Measurements from ENCODE around the gene TRMT13.

The TRMT13 gene

DNA sequence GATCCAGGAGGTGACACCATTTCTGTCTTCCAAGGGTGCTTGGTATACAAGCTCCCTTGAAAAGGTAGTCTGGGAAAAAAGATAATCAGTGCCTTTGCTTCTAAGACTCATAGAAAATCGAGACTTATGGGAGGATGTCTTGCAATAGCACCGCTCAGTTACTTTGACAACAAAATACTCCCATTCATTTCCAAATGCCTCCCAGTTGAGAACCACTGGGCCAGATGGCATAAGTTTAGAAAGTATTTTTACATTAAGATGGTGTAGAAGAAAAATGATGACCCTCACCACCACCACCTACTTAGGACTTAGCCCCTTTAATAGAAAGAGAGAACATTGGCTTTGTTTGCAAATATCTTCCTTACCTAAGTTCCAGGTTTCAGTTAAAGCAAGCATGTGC lies 4.6 kb downstream of the TRMT13 start:
- Mint-ChIP-seq H3K27ac (no peak overlapping the region), H3K4me3 (no peak overlapping the region), H3K9me3 (no peaks in the 10 kb centered on the region), H3K36me3 (ENCODE audit: low read depth) (peaks cover 28% of the 10 kb centered on the region), H3K4me1 (ENCODE audit: low read depth) (peaks cover 13% of the 10 kb centered on the region), H3K27me3 (ENCODE audit: low read depth) (no peaks in the 10 kb centered on the region)

DNA sequence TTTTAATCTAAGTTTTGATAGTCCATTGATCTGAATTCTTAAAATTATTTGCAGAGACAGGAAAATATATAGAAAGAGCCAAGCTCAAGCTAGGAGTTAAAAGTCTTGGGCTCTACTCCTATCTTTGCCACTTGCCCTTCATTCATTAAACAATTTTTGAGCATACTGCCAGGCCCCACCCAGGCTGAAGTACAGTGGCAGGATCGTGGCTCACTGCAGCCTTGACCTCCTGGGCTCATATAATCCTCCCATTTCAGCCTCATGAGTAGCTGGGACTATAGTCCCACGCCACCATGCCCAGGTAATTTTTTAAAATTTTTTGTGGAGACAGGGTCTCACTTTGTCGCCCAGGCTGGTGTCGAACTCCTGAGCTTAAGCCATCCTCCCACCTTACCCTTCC lies 8.2 kb downstream of the TRMT13 start:
- Mint-ChIP-seq H3K27me3 (ENCODE audit: low read depth) (no peaks in the 10 kb centered on the region), H3K36me3 (ENCODE audit: low read depth) (peaks cover 43% of the 10 kb centered on the region), H3K4me3 (no peak overlapping the region), H3K9me3 (no peaks in the 10 kb centered on the region), H3K4me1 (ENCODE audit: low read depth) (no peaks in the 10 kb centered on the region), H3K27ac (no peak overlapping the region)

DNA sequence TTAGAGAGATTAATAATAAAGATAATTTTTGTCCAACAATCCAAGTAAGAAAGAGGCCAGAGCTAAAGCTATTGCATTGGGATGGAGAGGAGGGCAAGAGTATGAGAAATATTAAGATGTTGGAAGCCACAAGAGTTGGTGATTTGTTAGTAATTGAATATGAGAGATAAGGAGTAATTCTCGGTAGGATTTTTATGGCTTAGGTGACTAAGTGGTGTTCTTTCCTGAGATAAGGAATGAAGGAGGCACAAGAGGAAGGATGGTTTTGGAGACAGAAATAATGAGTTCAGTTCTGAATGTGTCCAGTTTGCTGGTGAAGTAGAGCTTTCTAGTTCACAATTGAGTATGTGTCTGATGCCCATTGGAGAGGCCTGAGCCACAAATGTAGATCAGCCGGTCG lies 9.4 kb downstream of the TRMT13 start:
- Mint-ChIP-seq H3K9me3 (no peaks in the 10 kb centered on the region), H3K4me1 (ENCODE audit: low read depth) (no peaks in the 10 kb centered on the region), H3K36me3 (ENCODE audit: low read depth) (peaks cover 46% of the 10 kb centered on the region), H3K27ac (no peak overlapping the region), H3K4me3 (no peak overlapping the region), H3K27me3 (ENCODE audit: low read depth) (no peaks in the 10 kb centered on the region)

DNA sequence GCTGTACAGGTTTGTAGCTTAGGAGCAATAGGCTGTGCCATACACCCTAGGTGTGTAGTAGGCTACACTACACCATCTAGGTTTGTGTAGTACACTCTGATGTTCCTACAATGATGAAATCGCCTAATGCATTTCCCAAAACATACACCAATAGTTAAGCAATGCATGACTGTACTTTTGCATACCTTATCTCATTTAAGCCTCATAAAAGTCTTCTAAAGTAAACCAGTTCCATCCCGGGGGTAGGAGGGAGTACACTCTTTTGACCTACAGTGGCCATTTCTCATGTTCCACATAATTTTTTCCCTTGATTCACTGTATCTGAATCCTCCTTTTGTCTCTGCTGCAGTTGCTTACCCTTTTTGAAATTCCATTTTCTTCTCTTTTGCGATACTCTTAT lies 12.2 kb downstream of the TRMT13 start:
- H3K27ac Mint-ChIP-seq, result no peak overlapping the region
- no peaks in the 10 kb centered on the region for H3K27me3 Mint-ChIP-seq (ENCODE audit: low read depth)
- H3K9me3 Mint-ChIP-seq, result no peaks in the 10 kb centered on the region
- peaks cover 42% of the 10 kb centered on the region for H3K36me3 Mint-ChIP-seq (ENCODE audit: low read depth)
- H3K4me1 Mint-ChIP-seq (ENCODE audit: low read depth), result no peaks in the 10 kb centered on the region
- H3K4me3 Mint-ChIP-seq, result no peak overlapping the region

DNA sequence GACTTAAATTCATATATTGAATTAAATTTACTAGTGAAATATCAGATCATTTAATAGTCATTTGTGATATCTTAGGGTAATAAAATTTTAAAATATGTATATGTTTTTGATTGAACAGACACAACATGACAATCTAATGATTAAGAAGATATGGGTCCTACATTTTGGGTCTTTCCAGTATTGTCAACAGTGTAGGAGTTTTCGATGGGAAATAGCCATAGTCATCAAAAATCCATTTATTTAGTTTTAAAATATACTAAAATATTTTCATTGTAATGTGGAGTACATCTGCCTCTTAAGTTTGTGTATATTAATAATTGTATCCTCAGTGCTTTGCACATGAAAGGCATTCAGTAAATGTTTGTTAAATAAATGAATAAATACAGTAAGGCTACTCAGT lies 14.0 kb downstream of the TRMT13 start:
- H3K27me3 Mint-ChIP-seq (ENCODE audit: low read depth), result no peaks in the 10 kb centered on the region
- no peak overlapping the region for H3K27ac Mint-ChIP-seq
- no peak overlapping the region for H3K4me3 Mint-ChIP-seq
- peaks cover 38% of the 10 kb centered on the region for H3K36me3 Mint-ChIP-seq (ENCODE audit: low read depth)
- peaks cover under 1% of the 10 kb centered on the region for H3K4me1 Mint-ChIP-seq (ENCODE audit: low read depth)
- H3K9me3 Mint-ChIP-seq, result no peaks in the 10 kb centered on the region

DNA sequence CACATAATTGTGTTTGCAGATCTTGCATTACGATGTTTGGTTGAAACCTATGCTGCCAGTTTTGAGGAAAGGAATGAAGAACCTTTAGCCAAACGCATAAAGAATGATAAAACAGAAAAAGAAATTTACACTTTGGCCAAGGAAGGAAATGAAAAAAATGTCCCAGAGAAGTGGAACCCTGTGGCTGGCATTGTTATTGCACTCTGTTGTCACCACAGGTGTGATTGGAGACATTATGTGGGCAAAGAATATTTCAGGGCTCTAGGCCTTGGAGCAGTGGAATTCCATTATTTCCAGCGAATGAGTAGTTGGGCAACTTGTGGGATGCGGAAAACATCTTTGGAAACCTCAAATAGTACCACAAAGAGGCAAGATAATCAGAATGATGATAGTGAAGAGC lies 14.9 kb downstream of the TRMT13 start:
- Mint-ChIP-seq H3K4me1 (ENCODE audit: low read depth) (peaks cover 5% of the 10 kb centered on the region), H3K4me3 (no peak overlapping the region), H3K27me3 (ENCODE audit: low read depth) (no peaks in the 10 kb centered on the region), H3K9me3 (no peaks in the 10 kb centered on the region), H3K27ac (no peak overlapping the region), H3K36me3 (ENCODE audit: low read depth) (peaks cover 32% of the 10 kb centered on the region)

DNA sequence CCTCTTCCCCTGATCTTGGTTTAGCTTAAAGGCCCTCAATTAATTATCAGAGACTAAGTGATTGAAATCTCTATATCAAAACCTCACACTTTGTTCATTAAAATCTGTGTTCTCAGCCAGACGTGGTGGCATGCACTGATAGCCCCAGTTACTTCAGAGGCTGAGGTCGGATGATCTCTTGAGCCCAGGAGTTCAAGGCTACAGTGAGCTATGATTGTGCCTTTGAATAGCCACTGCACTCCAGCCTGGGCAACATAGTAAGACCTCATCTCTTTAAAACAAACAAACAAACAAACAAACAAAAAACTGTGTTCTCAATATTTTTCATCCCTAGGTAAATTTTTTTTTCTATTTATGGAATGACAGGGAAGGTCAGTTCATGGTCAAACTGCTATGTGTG lies 18.7 kb downstream of the TRMT13 start:
- H3K36me3 Mint-ChIP-seq (ENCODE audit: low read depth), result peaks cover 13% of the 10 kb centered on the region
- no peak overlapping the region for H3K4me3 Mint-ChIP-seq
- H3K27me3 Mint-ChIP-seq (ENCODE audit: low read depth), result no peaks in the 10 kb centered on the region
- H3K27ac Mint-ChIP-seq, result no peak overlapping the region
- H3K4me1 Mint-ChIP-seq (ENCODE audit: low read depth), result peaks cover 5% of the 10 kb centered on the region
- no peaks in the 10 kb centered on the region for H3K9me3 Mint-ChIP-seq

DNA sequence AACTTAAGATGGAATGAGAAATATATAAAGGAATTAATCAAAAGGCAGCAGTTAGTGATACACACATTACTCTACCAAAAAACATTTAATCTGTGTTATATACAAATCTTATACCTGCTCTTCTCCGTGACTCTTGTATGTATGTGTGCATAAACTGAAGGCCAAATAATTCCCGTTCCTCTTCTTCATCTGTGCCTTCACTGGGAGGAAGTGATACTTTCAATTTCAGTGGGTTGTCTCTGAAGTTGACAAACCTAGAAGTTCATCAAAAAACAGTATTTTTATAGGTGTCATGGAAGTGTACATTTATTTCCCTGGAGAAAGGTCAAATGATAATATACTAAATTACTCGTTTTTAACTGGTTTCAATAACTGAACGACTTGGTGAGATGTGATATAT lies 19.3 kb downstream of the TRMT13 start:
- Mint-ChIP-seq H3K27me3 (ENCODE audit: low read depth) (no peaks in the 10 kb centered on the region), H3K9me3 (no peaks in the 10 kb centered on the region), H3K27ac (no peak overlapping the region), H3K36me3 (ENCODE audit: low read depth) (peaks cover 11% of the 10 kb centered on the region), H3K4me3 (no peak overlapping the region), H3K4me1 (ENCODE audit: low read depth) (peaks cover 5% of the 10 kb centered on the region)

DNA sequence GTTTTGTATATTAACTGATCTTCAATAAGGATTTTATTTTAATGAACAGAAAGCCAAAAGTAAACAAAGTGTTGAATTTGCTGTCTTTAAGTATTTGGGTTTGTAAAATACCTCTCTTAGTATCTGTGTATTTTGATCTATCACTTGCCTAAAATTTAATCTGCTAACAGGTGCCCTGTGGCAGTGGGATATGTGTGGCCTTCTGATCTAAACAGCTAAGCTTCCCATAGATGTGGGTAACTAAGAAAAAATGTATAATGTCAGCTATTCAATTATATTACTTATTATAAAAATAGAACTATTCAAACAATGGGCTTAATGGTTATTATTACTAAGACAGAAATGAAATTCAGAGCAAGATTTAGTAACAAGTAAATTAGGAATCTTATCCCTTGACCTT lies 29.9 kb downstream of the TRMT13 start:
- H3K36me3 Mint-ChIP-seq (ENCODE audit: low read depth), result no peaks in the 10 kb centered on the region
- H3K27me3 Mint-ChIP-seq (ENCODE audit: low read depth), result no peaks in the 10 kb centered on the region
- H3K9me3 Mint-ChIP-seq, result no peaks in the 10 kb centered on the region
- no peak overlapping the region for H3K27ac Mint-ChIP-seq
- H3K4me1 Mint-ChIP-seq (ENCODE audit: low read depth), result no peaks in the 10 kb centered on the region
- no peak overlapping the region for H3K4me3 Mint-ChIP-seq

DNA sequence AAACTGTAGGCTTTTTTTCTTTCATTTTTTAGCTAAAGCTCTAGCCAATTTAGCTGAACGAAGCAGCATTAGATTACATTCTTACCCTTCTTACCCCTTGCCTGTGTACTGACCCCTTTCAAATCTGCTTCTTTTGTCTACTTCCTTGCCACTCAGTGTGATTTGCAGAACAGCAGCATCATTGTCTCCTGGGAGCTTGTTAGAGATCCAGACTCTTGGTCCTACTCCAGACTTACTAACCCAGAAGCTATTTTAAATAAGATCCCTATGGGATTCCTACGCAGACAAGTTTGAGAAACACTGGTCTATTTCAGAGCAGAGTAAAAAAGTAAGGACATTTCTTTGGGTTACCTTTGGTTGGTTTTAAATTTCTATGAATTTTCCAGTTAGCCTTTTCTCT lies 31.3 kb downstream of the TRMT13 start:
- Mint-ChIP-seq H3K27me3 (ENCODE audit: low read depth) (no peaks in the 10 kb centered on the region), H3K27ac (no peak overlapping the region), H3K36me3 (ENCODE audit: low read depth) (no peaks in the 10 kb centered on the region), H3K4me3 (no peak overlapping the region), H3K9me3 (no peaks in the 10 kb centered on the region), H3K4me1 (ENCODE audit: low read depth) (no peaks in the 10 kb centered on the region)

DNA sequence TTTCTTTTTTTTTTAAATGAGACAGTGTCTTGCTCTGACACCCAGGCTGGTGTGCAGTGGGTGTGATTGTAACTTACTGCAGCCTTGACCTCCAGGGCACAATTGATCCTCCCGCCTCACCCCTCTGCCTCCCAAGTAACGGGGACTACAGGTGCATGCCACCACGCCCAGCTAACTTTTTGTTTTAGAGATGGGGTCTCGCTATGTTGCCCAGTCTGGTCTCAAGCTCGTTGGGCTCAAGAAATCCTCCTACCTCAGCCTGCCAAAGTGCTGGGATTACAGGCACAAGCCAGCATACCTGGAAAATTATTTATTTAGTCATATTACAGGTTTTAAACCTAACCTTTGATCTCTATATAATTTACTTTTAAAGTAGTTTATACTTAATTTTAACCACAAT lies 31.7 kb downstream of the TRMT13 start:
- Mint-ChIP-seq H3K27me3 (ENCODE audit: low read depth) (no peaks in the 10 kb centered on the region), H3K4me3 (no peak overlapping the region)

DNA sequence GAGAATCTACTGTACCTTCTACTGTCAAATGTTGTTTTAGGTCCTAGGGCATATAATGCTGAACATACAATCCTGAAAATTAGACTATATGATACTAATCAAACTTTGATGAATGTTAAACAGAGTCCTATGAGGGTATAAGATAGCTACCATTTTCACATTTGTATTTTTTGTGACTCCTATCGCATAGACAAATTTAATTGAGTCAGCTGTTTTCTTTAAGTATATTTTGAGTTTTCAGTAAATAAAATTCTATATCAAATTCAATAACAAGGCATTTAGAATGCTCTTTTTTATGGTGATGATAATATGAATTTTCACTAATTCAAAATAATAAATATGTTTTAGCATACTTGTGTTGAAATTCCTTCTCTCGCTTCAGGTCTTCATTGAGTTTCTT lies 35.1 kb downstream of the TRMT13 start:
- no peaks in the 10 kb centered on the region for H3K4me1 Mint-ChIP-seq (ENCODE audit: low read depth)

More for the DNA sequence above, 31.7 kb downstream of the TRMT13 start:
- Mint-ChIP-seq H3K4me1 (ENCODE audit: low read depth) (no peaks in the 10 kb centered on the region), H3K36me3 (ENCODE audit: low read depth) (no peaks in the 10 kb centered on the region), H3K27ac (no peak overlapping the region), H3K9me3 (no peaks in the 10 kb centered on the region)

DNA sequence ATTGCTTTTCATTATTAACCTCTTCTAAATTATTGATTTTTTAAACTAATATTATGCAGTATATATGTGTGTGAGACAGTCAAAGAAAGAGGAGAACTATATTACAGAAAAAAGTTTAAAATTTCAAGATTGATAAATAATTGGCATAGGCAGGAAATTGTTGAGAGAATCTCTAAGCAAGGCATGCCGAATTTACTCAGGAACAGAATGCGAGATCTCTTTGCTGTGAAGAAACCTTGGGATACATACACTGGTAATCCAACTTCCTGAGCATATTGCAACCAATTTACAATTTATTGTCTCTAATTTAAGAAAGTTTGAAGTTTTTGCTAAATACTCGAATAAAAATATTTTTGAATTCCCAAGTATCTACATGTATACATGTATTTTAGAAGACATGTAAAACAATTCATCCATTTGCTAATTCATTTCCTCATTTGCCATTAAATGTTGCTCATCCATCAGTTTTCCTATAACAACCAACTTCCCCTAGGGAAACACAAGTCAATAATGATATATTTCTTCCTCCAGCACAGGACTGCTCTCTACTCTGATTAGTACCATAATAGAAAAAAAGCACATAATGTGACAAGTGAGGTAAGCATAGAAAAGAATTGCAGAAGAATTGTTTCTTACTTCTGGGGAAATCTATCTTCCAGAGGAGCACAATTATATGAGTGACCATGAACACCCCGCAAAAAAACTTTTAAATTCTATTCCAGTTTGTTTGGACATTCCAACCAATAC lies 44.5 kb downstream of the TRMT13 start:
- Mint-ChIP-seq H3K36me3 (ENCODE audit: low read depth) (peaks cover 1% of the 10 kb centered on the region), H3K4me1 (ENCODE audit: low read depth) (no peaks in the 10 kb centered on the region), H3K27me3 (ENCODE audit: low read depth) (peaks cover 5% of the 10 kb centered on the region), H3K9me3 (peaks cover 3% of the 10 kb centered on the region), H3K4me3 (no peak overlapping the region), H3K27ac (no peak overlapping the region)

More for the DNA sequence above, 35.1 kb downstream of the TRMT13 start:
- peaks cover 3% of the 10 kb centered on the region for H3K27me3 Mint-ChIP-seq (ENCODE audit: low read depth)
- no peaks in the 10 kb centered on the region for H3K36me3 Mint-ChIP-seq (ENCODE audit: low read depth)
- H3K4me3 Mint-ChIP-seq, result no peak overlapping the region
- no peak overlapping the region for H3K27ac Mint-ChIP-seq
- H3K9me3 Mint-ChIP-seq, result no peaks in the 10 kb centered on the region

DNA sequence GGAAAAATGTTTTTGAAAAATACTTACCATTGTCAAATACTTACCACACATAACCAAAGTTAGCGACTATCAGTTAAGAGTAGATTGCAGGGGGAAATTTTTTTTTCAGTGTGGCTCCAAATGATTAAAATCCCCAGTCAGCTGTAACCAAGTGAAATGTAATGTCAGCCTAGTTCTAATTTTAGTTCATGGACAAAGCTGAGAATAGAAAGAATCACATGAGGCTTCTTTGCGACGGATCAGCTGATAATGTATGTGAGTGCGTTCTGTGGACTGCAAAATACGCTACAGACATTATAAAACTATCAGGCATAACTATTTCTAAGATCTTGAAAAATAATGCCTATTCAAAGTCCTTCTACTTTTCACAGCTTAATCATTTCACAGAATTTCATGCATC lies 45.1 kb downstream of the TRMT13 start, which contains the start of gene LRRC39:
Gene LRRC39, minus strand, starts transcription at position 166 of the 400 bp plus-strand sequence. CDS start 9,740 bp downstream, outside the sequence.
- Mint-ChIP-seq H3K9me3 (peaks cover 3% of the 10 kb centered on the region), H3K4me1 (ENCODE audit: low read depth) (no peaks in the 10 kb centered on the region), H3K4me3 (no peak within 1 kb of the TSS), H3K27me3 (ENCODE audit: low read depth) (peaks cover 5% of the 10 kb centered on the region), H3K27ac (no peak within 1 kb of the TSS), H3K36me3 (ENCODE audit: low read depth) (peaks cover 1% of the 10 kb centered on the region)

DNA sequence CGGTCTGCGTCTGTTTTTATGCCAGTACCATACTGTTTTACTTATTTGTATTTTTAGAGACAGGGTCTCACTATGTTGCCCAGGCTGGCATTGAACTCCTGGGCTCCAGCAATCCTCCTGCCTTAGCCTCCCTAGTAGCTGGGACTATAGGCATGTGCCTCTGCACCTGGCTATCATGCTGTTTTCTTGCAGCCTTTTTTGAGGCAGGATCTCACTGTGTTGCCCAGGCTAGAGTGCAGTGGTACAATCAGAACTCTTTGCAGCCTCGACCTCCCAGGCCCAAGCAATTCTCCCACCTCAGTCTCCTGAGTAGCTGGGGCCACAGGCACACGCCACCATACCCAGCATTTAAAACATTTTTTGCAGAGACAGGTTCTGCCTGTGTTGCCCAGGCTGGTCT lies 50.4 kb downstream of the TRMT13 start:
- Mint-ChIP-seq H3K27ac (no peak overlapping the region), H3K27me3 (ENCODE audit: low read depth) (no peaks in the 10 kb centered on the region), H3K4me1 (ENCODE audit: low read depth) (no peaks in the 10 kb centered on the region), H3K36me3 (ENCODE audit: low read depth) (no peaks in the 10 kb centered on the region), H3K9me3 (no peaks in the 10 kb centered on the region), H3K4me3 (no peak overlapping the region)

DNA sequence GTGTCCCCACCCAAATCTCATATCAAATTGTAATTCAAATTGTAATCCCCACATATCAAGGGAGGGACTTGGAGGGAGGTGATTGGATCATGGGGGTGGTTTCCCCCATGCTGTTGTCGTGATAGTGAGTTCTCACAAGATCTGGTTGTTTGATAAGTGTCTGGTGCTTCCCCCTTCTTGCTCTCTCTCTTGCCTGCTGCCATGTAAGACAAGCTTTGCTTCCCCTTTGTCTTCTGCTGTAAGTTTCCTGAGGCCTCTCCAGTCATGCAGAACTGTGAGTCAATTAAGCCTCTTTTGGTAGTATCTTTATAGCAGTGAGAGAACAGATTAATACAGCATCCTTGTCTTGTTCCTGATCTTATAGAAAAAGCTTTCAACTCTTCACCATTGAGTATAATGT lies 51.6 kb downstream of the TRMT13 start:
- no peaks in the 10 kb centered on the region for H3K36me3 Mint-ChIP-seq (ENCODE audit: low read depth)
- no peaks in the 10 kb centered on the region for H3K9me3 Mint-ChIP-seq
- no peaks in the 10 kb centered on the region for H3K4me1 Mint-ChIP-seq (ENCODE audit: low read depth)
- H3K27ac Mint-ChIP-seq, result no peak overlapping the region
- no peaks in the 10 kb centered on the region for H3K27me3 Mint-ChIP-seq (ENCODE audit: low read depth)
- H3K4me3 Mint-ChIP-seq, result no peak overlapping the region

Measured in T-helper 1 cell treated with Interleukin-12 subunit alpha and Interleukin-12 subunit beta and Interleukin-4 antibody, amounts not matched to agents 30 μg/mL and 1 μg/mL, for 36 hours (primary cell).